ENCODE data around the gene CHMP5. TPM values are rescaled to one million over a fixed set of nuclear protein-coding genes. Genes with fewer than 3 reads are reported as not detected.

CHMP5 gene
- total RNA-seq, result 73.9 and 77.7 TPM in 2 replicates

DNA sequence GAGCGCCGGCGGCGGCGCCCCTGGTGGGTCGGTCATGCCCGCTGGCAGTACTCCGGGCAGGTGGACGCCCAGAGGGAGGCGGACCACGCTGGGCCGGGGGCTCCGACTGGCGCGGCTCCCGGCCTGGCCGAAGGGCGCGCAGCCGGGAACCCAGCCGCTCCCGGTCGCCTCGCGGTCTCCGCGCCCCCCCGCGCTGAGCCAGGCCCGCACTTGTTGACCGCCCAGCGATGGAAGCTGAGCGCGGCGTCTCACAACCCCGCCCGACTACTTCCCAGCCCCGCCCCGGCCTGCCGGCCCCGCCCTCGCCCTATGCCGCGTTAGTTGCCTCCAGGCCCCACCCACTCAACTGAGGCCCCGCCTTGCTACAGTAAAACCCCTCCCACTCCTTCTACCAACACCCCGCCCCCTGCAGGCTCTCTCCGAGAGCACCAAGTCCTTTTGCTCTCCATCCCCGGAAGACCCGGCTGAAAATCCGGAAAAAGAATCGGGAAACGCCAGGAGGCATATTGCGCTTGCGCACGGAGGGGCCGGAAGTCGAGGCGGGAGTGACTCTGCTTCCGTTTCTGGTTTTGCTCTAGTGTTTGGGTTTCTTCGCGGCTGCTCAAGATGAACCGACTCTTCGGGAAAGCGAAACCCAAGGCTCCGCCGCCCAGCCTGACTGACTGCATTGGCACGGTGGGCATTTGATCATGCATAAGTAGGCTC lies at the start of gene CHMP5, which contains the start of gene BAG1:
CHMP5 (plus strand) TSS at position 577 of the 705 bp plus-strand sequence; CDS start at position 607, 30 bp downstream.
BAG1 (minus strand) TSS at position 236 of the 705 bp plus-strand sequence.
- Mint-ChIP-seq H3K27ac (peak within 1 kb of the TSS; percentile 99), H3K27me3 (no peaks in the 10 kb centered on the region), H3K9me3 (no peaks in the 10 kb centered on the region), H3K4me1 (peaks cover 52% of the 10 kb centered on the region), H3K4me3 (peak within 1 kb of the TSS; percentile 97), H3K36me3 (ENCODE audit: low read depth) (peaks cover 66% of the 10 kb centered on the region)
- peak; percentile 100 for DNase-seq
- intact Hi-C loops (cut with micrococcal nuclease), result loop anchor here (1.0 kb wide), 6 partner anchors 26 to 239 kb away; partner anchors contain the start of genes B4GALT1, DNAJA1, NFX1 and SMU1

DNA sequence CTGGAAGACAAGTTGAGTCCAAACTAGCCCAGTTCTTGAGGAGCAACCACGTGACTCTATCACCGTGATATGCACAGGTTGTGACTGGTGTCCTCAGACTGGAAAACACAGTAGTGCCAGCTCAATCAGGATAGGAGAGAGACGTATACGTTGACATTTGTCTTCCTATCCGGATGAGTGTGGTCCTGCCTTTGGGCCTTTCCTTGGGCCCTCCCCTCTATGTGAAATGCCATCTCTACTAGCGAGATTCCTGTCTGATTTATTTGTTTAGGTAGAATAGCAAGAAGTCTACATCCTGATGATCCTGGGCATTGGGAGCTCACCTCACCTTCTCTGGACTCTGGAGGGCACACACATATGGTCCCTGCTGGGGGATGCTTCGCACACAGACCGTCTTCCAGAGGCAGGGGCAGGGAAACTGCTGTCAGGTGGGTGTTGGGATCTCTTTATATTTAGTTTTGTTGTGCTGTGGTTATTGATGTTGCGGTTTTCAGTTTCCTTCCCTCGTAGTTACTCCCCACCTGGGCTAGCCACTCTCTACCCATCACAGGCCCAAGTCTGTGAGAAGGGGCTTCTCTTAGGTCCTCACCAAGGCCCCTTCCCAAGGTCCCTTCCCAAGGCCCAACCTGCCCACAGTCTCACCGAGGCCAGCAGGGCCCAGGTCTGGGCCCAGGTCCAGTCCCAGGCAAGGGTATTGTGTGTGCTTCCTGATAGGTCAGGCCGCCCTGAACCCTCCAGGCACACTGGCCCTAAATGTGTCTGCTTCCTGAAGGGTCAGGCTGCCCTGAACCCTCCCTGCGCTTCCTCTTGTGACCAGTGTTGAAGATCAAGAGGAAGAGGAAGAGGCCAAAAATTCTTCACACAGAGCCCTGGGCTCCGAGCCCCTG lies 43.9 kb upstream of the CHMP5 start:
- no peak overlapping the region for H3K4me3 Mint-ChIP-seq
- no peak overlapping the region for H3K27ac Mint-ChIP-seq
- no peaks in the 10 kb centered on the region for H3K9me3 Mint-ChIP-seq
- H3K27me3 Mint-ChIP-seq, result peaks cover 20% of the 10 kb centered on the region
- intact Hi-C loops (cut with micrococcal nuclease), result no loop called here
- H3K36me3 Mint-ChIP-seq (ENCODE audit: low read depth), result no peaks in the 10 kb centered on the region
- H3K4me1 Mint-ChIP-seq, result peaks cover 20% of the 10 kb centered on the region
- DNase-seq, result no peak

DNA sequence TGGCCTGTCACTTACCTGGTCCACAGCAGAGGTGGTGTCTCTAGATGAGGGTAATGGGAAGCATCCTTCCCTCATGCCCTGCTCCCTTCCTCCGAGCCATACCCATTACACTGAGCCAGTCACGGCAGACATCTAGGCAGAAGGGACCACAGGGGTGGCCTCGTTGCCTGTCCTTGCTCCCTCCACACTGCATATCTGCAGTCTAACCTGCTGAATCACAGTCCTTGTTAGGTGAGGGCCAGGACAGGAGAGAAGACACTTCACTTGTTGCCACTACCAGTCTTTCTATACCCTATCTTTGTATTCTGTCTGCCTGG lies 43.3 kb upstream of the CHMP5 start:
- H3K27ac Mint-ChIP-seq, result no peak overlapping the region
- intact Hi-C loops (cut with micrococcal nuclease), result no loop called here
- H3K4me3 Mint-ChIP-seq, result no peak overlapping the region
- H3K36me3 Mint-ChIP-seq (ENCODE audit: low read depth), result no peaks in the 10 kb centered on the region
- H3K4me1 Mint-ChIP-seq, result peaks cover 20% of the 10 kb centered on the region
- H3K9me3 Mint-ChIP-seq, result no peaks in the 10 kb centered on the region
- no peak for DNase-seq
- H3K27me3 Mint-ChIP-seq, result peaks cover 15% of the 10 kb centered on the region

DNA sequence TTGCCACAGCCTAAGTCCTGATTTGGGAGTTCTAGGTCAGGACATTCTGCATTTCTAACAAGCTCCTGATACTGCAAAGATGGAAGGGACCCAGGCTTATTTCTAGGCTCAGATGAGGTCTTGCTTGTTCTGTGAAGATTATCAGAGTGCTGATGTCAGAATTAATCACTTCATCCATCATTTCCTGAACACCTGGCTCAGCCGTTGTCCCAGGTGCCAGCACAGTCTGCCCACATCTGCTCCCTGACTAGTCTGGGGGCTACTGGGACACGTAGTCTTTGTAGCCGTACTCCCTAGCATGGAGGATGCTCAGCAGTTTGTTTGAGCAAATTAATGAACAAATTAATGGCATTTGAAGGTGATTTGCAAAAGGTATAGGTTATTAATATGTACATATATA lies 42.8 kb upstream of the CHMP5 start:
- H3K27ac Mint-ChIP-seq, result no peak overlapping the region
- H3K36me3 Mint-ChIP-seq (ENCODE audit: low read depth), result no peaks in the 10 kb centered on the region
- peaks cover 15% of the 10 kb centered on the region for H3K27me3 Mint-ChIP-seq
- H3K4me3 Mint-ChIP-seq, result no peak overlapping the region
- H3K9me3 Mint-ChIP-seq, result no peaks in the 10 kb centered on the region
- intact Hi-C loops (cut with micrococcal nuclease), result no loop called here
- peaks cover 23% of the 10 kb centered on the region for H3K4me1 Mint-ChIP-seq
- no peak for DNase-seq

DNA sequence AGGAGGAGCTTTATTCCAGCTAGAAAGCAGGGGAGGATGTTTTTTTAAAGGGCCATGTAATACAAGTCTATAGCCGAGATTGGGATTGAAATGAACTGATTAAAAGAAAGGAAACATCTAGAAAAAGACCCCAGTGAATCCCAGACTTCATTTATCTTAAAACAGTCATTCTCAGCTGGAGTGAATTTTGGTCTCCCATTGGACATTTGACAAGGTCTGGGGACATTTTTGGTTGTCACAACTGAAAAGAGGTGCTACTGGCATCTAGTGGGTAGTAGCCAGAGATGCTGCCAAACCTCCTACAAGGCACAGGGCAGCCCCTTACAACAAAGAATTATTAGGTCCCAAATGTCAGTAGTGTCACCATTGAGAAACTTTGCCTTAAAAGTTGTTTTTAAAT lies 41.2 kb upstream of the CHMP5 start:
- intact Hi-C loops (cut with micrococcal nuclease), result no loop called here
- Mint-ChIP-seq H3K4me3 (no peak overlapping the region), H3K4me1 (peaks cover 23% of the 10 kb centered on the region), H3K27me3 (peaks cover 4% of the 10 kb centered on the region), H3K9me3 (no peaks in the 10 kb centered on the region), H3K36me3 (ENCODE audit: low read depth) (no peaks in the 10 kb centered on the region), H3K27ac (no peak overlapping the region)
- no peak for DNase-seq

DNA sequence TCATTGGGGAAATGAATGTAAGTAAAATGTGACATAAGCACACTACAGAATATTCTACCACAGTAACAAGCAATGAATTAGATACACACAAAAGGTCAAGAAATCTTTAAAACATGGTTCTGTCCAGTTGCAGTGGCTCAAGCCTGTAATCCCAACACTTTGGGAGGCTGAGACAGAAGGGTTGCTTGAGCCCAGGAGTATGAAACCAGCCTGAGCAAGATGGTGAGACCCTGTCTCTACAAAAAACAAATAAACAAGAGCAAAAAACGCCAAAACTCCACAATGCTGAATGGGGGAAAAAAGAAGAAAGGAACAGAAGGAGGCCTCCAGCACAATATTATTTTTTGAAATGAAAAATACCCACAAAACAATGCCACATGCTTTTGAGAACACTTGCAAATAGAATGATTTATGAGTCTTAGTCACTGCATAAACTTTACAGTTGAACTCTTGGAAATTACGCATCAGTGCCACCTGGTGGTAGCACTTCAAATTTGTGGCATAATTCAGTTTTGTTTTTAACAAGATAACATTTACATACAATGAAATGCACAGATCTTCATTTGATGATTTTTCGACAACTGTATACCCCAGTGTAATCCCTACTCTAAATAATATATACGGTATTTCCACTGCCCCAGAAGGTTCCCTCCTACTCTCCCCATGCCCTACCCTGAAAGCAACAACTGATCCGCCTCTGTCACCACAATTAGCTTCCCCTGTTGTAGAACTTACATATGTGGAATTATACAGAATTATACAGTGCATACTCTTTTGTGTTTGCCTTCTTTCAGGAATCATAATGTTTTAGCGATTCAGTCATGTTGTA lies 39.3 kb upstream of the CHMP5 start:
- no peak overlapping the region for H3K4me3 Mint-ChIP-seq
- H3K4me1 Mint-ChIP-seq, result peaks cover 23% of the 10 kb centered on the region
- H3K36me3 Mint-ChIP-seq (ENCODE audit: low read depth), result no peaks in the 10 kb centered on the region
- peak; percentile 92 for DNase-seq
- no peaks in the 10 kb centered on the region for H3K9me3 Mint-ChIP-seq
- peaks cover 3% of the 10 kb centered on the region for H3K27me3 Mint-ChIP-seq
- peak overlapping the region; percentile 0 for H3K27ac Mint-ChIP-seq
- intact Hi-C loops (cut with micrococcal nuclease), result loop anchor here (1.0 to 5.0 kb wide), 3 partner anchors 38 to 144 kb away; partner anchors contain the start of gene B4GALT1

DNA sequence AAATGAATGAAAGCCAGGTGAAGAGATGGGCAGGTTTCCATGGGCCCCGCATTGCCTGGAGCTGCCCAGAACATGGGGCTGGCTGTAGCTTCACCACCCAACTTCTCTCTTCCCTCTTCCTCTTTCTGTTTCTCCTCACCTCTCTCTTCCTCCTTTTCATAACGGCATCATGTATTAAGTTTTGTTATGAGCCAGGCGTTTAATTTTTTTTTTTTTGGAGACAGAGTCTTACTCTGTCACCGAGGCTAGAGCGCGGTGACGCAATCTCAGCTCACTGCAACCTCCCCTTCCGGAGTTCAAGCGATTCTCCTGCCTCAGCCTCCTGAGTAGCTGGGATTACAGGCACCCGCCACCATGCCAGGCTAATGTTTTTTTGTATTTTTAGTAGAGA lies 37.8 kb upstream of the CHMP5 start:
- Mint-ChIP-seq H3K9me3 (no peaks in the 10 kb centered on the region), H3K27ac (no peak overlapping the region), H3K27me3 (peaks cover 4% of the 10 kb centered on the region), H3K36me3 (ENCODE audit: low read depth) (no peaks in the 10 kb centered on the region), H3K4me3 (no peak overlapping the region), H3K4me1 (peaks cover 17% of the 10 kb centered on the region)
- intact Hi-C loops (cut with micrococcal nuclease), result loop anchor here (5.0 kb wide), 1 partner anchor 40 kb away; no protein-coding TSS in a partner anchor
- no peak for DNase-seq

DNA sequence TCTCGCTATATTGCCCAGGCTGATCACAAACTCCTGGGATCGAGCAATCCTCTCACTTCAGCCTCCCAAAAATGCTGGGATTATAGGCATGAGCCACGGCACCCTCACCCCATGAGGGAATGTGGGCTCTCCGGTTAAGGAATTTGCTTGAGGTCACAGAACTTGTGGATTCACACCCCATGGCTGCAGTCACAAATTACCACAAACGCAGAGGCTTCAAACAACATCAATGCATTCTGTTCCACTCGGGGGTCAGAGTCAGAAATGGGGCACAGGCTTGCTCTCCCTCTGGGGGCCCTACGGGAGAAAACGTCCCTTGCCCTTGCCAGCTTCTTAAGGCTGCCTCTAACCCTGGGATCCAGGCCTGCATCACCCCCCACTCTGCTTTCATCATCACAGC lies 37.1 kb upstream of the CHMP5 start:
- peaks cover 4% of the 10 kb centered on the region for H3K27me3 Mint-ChIP-seq
- no peak overlapping the region for H3K4me3 Mint-ChIP-seq
- no peak overlapping the region for H3K27ac Mint-ChIP-seq
- no peaks in the 10 kb centered on the region for H3K9me3 Mint-ChIP-seq
- H3K4me1 Mint-ChIP-seq, result peaks cover 17% of the 10 kb centered on the region
- no peaks in the 10 kb centered on the region for H3K36me3 Mint-ChIP-seq (ENCODE audit: low read depth)
- no peak for DNase-seq
- intact Hi-C loops (cut with micrococcal nuclease), result loop anchor here (5.0 kb wide), 1 partner anchor 40 kb away; no protein-coding TSS in a partner anchor

DNA sequence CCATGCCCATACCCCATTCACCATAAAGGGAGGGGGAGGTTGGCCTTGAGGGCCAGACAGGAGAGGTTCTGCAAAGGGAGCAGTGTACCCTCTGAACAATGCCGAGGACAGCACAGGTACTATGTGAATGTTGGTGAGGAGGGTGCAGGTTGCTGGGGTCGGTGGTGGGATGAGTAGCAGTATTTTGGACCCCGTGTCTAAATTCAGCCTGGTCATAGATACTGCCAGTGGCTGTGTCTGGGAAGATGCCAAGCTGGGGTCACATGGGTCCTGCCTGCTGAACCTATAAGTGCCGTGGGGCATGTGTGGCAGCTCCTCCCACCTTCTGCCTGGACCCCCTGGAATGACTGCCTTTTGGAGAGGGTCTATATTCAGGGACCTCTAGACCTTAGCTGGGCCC lies 36.2 kb upstream of the CHMP5 start:
- peaks cover 13% of the 10 kb centered on the region for H3K4me1 Mint-ChIP-seq
- no peak overlapping the region for H3K4me3 Mint-ChIP-seq
- no peak overlapping the region for H3K27ac Mint-ChIP-seq
- no peak for DNase-seq
- no peaks in the 10 kb centered on the region for H3K9me3 Mint-ChIP-seq
- intact Hi-C loops (cut with micrococcal nuclease), result loop anchor here (5.0 kb wide), 1 partner anchor 41 kb away; no protein-coding TSS in a partner anchor
- H3K27me3 Mint-ChIP-seq, result peaks cover 5% of the 10 kb centered on the region
- no peaks in the 10 kb centered on the region for H3K36me3 Mint-ChIP-seq (ENCODE audit: low read depth)

DNA sequence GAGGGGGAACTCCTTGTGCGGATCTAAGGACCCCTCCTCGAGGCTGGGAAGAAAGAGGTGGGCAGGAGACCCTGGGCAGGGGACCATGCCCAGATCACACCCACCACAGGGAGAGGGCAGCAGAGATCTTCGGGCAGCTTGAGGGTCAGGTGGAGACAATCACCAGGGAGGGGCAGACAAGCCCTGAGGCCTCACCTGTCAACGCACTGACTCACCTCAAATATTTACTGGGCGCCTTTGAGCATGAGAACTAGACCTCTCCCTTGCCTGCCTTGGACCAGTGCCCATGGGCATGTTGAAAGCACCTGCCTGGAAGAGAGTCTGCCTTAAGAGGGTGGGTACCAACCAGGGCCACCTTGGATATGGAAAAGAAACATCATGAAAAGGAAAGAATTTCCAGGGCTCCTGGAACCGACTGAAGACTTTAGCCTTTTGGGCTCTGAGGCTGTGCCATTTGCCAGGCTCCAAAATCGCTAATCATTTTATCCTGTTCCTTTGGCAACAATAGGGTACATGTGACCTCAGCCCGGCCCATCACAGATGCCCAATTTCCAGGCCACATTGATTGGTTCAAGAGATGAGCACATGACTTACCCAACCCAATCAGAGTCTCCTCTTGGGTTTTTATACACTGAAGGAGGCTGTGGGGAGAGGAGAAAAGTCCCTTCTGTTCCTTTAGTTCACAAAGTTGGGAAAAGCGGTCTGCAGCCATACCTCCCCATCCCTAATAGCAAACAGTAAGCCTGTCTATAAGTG lies 35.3 kb upstream of the CHMP5 start:
- Mint-ChIP-seq H3K27me3 (peaks cover 5% of the 10 kb centered on the region), H3K36me3 (ENCODE audit: low read depth) (no peaks in the 10 kb centered on the region), H3K4me3 (no peak overlapping the region), H3K9me3 (no peaks in the 10 kb centered on the region), H3K4me1 (peaks cover 13% of the 10 kb centered on the region), H3K27ac (no peak overlapping the region)
- no peak for DNase-seq
- intact Hi-C loops (cut with micrococcal nuclease), result loop anchor here (5.0 kb wide), 1 partner anchor 42 kb away; no protein-coding TSS in a partner anchor

DNA sequence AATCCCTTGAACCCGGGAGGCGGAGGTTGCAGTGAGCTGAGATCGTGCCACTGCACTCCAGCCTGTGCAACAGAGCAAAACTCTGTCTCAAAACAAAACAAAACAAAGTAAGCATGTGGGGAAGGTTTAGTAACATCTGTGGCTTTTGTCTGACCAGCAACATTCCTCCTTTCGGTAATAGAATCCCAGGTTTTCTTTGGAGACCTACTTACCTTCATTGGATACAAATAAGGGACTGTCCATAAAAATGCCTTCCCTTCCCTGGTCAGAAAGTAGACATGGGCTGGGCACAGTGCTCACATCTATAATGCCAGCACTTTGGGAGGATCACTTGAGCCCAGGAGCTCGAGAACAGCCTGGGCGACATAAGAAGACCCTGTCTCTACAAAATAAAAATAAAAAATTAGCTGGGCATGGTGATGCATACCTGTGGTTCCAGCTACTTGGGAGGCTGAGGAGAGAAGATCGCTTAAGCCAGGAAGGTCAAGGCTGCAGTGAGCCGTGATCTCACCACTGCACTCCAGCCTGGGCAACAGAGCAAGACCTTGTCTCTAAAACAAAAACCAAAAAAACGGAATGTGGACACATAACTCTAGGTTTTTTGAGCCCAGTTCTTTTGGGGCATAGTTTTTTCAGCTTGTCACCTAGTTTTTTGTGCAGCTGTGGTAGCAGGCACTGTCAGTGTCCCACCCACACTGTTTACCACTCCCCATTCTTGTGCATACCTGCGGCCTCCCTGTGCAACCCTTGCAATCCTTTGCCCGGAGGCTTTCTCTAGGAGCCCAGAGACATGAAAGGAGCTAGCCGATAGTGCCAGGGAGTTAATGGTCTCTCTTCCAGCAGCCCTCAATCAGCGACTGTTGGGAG lies 33.9 kb upstream of the CHMP5 start:
- intact Hi-C loops (cut with micrococcal nuclease), result no loop called here
- no peaks in the 10 kb centered on the region for H3K36me3 Mint-ChIP-seq (ENCODE audit: low read depth)
- peaks cover 7% of the 10 kb centered on the region for H3K27me3 Mint-ChIP-seq
- peaks cover 3% of the 10 kb centered on the region for H3K4me1 Mint-ChIP-seq
- DNase-seq, result no peak
- H3K27ac Mint-ChIP-seq, result no peak overlapping the region
- H3K9me3 Mint-ChIP-seq, result no peaks in the 10 kb centered on the region
- H3K4me3 Mint-ChIP-seq, result no peak overlapping the region

DNA sequence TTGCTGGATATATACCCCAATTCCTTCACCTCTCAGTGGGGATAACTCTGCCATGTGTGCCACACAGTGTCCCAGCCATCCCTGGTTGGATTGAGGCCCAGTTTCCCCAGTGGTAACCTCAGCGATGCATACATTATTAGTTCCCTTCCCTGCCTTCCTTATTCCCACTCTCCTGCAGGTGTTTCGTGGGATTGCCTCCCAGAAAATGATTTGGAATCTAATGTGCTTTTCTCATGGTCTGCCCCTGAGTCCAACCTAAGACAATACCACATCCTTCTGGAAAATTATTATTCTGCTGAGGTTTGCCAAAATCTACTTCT lies 33.3 kb upstream of the CHMP5 start:
- Mint-ChIP-seq H3K4me3 (no peak overlapping the region), H3K27ac (no peak overlapping the region), H3K36me3 (ENCODE audit: low read depth) (no peaks in the 10 kb centered on the region), H3K4me1 (peaks cover 3% of the 10 kb centered on the region), H3K9me3 (no peaks in the 10 kb centered on the region), H3K27me3 (peaks cover 7% of the 10 kb centered on the region)
- intact Hi-C loops (cut with micrococcal nuclease), result no loop called here
- no peak for DNase-seq

Measured in activated CD4-positive, alpha-beta T cell treated with anti-CD3 and anti-CD28 coated beads, Interleukin-2, amount 10 ng/mL, durations not matched to agents 24 days and 14 days (primary cell).